Activated CD8-positive, alpha-beta memory T cell treated with anti-CD3 and anti-CD28 coated beads, Interleukin-2, amount 50 U/mL, for 24 hours (primary cell): ENCODE measurements around the gene FBXL7.

ENCODE experiments used
- DNase-seq: peaks from one replicate; pipeline ENCODE4 v3.0.0-alpha.2; 2020; ENCODE audit errors: extremely low read depth

FBXL7 gene

GRCh38 chr5:15943487-15943886 is 443.5 kb downstream of the FBXL7 start:
- no peak for DNase-seq

GRCh38 chr5:15946026-15946425 is 446.0 kb downstream of the FBXL7 start:
- DNase-seq = no peak

- DNase-seq = no peak
These were observed 448.2 kb downstream of the FBXL7 start for GRCh38 chr5:15948190-15948589.

GRCh38 chr5:15951126-15951525 is 451.1 kb downstream of the FBXL7 start:
- DNase-seq = no peak

GRCh38 chr5:15951550-15951949 is 451.6 kb downstream of the FBXL7 start:
- DNase-seq = no peak

- no peak for DNase-seq
These were observed 456.6 kb downstream of the FBXL7 start for GRCh38 chr5:15956622-15957021.

GRCh38 chr5:15957124-15957523 is 457.1 kb downstream of the FBXL7 start:
- no peak for DNase-seq

- DNase-seq = no peak
These were observed 459.6 kb downstream of the FBXL7 start for GRCh38 chr5:15959370-15960164.

GRCh38 chr5:15966066-15966640 is 466.2 kb downstream of the FBXL7 start:
- no peak for DNase-seq

- DNase-seq = no peak
These were observed 466.7 kb downstream of the FBXL7 start for GRCh38 chr5:15966651-15967050.

- no peak for DNase-seq
These were observed 469.0 kb downstream of the FBXL7 start for GRCh38 chr5:15968993-15969392.

- DNase-seq = no peak
These were observed 477.9 kb downstream of the FBXL7 start for GRCh38 chr5:15977851-15978250.

- DNase-seq = no peak
These were observed 480.9 kb downstream of the FBXL7 start for GRCh38 chr5:15980835-15981234.

- no peak for DNase-seq
These were observed 483.4 kb downstream of the FBXL7 start for GRCh38 chr5:15983392-15983791.
